ENCODE data around the gene LRRC4C.

Gene LRRC4C

DNA sequence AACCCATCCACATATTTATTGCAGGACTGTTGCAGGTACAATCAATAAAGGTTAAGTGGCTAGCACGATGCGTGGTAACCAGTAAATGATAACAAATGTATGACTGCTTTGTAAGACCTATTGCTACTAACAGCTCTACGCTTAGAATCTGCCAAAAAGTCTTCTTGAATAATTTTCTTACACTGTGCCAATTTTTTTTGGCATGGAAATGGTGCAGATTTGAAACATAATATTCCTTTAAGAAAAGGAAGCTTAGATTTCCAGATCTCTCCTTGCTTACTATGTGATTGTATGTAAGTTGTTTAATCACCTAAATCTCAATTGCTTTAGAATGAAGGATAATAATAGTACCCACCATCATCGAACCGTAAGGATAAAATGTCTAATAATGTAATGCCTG lies 192.0 kb downstream of the LRRC4C start:
- no peak for DNase-seq (ENCODE audit: low read depth in 2 of 3, low spot score in 1 of 3)

DNA sequence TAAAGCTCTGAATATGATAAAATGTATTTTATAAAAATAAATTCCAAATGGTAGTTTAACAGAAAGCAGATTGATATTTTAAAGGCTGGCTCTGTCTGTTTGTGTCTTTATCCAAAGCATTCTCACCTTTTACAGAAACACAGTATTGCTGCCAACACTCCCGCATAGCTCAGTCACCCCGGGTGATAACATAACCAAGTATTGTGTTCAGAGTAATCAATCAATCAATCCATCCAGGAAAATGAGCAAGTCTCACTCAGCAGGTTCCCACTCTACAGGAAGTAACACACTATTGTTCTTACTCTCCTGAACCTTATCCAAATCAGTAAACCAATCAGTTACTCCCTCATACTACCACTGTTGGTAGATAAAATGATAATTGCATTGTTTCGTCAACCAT lies 203.4 kb downstream of the LRRC4C start:
- DNase-seq (ENCODE audit: low read depth in 2 of 3, low spot score in 1 of 3): no peak

GRCh38 chr11:41254966-41255365 lies 204.5 kb downstream of the LRRC4C start:
- DNase-seq (ENCODE audit: low read depth in 2 of 3, low spot score in 1 of 3): no peak

- DNase-seq (ENCODE audit: low read depth in 2 of 3, low spot score in 1 of 3): no peak
These were observed 209.0 kb downstream of the LRRC4C start for GRCh38 chr11:41250408-41250935.

- no peak for DNase-seq (ENCODE audit: low read depth in 2 of 3, low spot score in 1 of 3)
These were observed 211.8 kb downstream of the LRRC4C start for GRCh38 chr11:41247621-41248020.

DNA sequence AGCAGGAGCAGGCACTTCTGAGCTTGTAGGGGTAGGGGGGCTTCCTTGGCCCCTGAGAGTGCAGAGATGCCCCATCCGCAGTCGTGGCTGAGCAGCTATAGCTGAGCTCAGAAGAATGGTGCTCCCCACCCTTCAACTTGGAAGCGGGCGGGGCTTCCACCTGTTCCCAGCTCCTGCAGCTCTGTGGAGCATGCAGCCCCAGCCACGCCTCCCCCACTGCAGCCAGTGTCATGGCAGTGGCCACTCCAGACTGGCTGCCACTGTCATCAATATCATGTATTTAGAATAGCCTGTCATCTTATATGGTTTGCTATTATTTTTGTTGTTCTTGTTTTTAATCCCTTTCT lies 213.1 kb downstream of the LRRC4C start:
- DNase-seq (ENCODE audit: low read depth in 2 of 3, low spot score in 1 of 3): no peak

- no peak for DNase-seq (ENCODE audit: low read depth in 2 of 3, low spot score in 1 of 3)
These were observed 213.6 kb downstream of the LRRC4C start for GRCh38 chr11:41245704-41246398.

DNA sequence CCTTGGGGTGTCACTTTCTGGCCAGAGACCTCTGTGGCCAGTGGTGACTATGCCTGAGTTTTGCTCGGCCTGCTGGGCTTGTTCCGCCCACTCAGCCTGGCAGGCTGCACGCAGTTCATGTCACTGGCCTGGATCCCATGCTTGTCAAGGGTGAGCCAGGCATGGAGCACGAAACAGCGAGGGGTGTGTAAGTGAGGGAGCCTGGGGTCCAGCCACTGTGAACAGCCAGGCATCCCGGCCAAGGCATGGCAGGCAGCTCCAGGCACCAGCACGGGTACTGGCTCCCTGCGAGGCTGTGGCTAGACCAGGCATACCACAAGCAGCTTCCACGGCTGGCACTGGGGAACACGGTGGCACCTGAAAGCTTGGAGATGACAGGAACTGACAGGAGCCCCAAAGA lies 214.3 kb downstream of the LRRC4C start:
- no peak for DNase-seq (ENCODE audit: low read depth in 2 of 3, low spot score in 1 of 3)

DNA sequence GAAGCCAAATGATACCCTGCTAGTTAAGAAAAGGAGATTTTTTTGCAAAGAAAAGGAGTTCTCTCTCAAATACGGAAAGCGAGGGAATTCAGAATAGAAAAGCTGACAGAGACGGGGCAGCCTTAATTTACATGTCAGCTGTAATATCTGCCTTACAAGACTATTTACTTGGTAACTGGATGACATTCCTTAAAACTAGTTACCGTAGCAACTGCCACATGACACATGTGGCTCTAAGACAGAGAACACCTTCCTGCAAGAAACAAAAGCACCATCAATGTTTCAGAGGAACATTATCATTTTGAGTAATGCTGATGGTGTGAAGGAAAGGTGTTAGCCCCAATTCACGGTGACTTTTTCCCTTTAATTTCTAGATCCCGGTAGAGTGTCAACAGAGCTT lies 222.1 kb downstream of the LRRC4C start:
- DNase-seq (ENCODE audit: low read depth in 2 of 3, low spot score in 1 of 3): no peak

DNA sequence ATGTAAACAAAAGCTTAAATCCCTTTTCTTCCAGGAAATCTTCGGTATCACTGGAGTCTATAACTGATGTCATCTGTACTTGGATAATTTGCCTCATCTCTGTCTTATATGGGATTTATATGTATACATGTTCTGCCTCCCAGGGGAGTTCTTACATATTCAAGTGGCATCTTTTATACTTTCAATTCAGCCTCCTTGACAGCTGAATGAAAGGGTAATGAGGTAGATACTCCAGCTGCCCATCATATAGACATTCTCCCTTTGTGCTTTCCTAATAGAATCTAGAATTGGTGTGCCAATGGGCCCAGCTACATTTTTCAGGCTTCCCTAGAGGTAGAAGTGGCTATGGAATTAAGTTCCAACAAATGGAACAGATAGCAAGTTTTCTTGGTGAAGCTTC lies 223.8 kb downstream of the LRRC4C start:
- DNase-seq (ENCODE audit: low read depth in 2 of 3, low spot score in 1 of 3): no peak

- no peak for DNase-seq (ENCODE audit: low read depth in 2 of 3, low spot score in 1 of 3)
These were observed 233.4 kb downstream of the LRRC4C start for GRCh38 chr11:41225856-41226633.

GRCh38 chr11:41222236-41222635 lies 237.2 kb downstream of the LRRC4C start:
- no peak for DNase-seq (ENCODE audit: low read depth in 2 of 3, low spot score in 1 of 3)

DNA sequence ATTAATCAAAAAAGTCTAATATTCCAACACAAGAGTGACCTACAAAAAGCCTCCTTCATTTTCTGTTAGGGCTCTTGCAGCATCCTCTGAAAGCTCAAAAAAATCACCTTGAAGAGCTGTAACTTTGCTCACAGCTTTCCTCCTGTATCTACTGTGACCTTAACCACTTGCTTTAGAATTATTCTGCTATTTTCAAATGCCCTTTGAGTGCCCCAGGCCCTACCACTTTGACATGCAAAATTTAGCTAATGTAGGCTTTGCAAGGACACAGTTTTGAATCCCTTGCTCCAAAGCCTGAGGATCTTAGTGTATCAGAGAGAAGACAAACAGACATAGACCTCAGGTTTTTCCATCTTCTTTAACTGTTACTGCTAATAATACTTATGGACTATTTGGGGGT lies 253.1 kb downstream of the LRRC4C start:
- no peak for DNase-seq (ENCODE audit: low read depth in 2 of 3, low spot score in 1 of 3)

GRCh38 chr11:41201156-41201555 lies 258.3 kb downstream of the LRRC4C start:
- DNase-seq (ENCODE audit: low read depth in 2 of 3, low spot score in 1 of 3): peak in 1 of 3 donors; percentile 0

DNA sequence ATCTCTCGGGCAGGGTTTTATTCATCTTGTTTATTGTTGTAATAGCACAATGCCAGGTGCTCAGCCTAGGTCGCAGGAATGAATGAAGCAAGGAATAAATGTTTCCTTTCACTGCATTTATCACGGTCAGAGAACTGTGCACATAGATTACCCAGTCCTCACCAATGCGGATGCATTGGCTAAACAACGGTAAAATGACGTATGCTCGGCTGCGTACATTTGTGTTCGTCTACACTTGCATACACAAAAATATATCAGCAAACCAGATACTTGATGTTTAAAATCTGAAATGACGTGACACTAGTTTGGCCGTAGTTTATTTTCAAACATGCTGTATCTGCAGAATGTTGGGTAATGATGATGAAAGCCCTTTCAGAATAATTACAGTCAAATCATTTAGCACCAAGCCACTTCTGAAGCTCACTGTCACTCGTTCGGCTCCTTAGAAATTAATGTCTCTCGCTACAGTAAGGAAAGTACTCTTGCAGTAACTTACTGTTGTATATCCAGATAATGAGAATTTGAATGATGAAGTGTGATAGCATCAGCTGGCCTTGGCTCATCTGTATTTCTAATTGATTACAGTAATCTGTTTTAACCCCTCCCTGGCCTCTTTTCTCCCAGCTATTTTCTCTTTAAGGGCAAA lies 268.9 kb downstream of the LRRC4C start:
- no peak for DNase-seq (ENCODE audit: low read depth in 2 of 3, low spot score in 1 of 3)

DNA sequence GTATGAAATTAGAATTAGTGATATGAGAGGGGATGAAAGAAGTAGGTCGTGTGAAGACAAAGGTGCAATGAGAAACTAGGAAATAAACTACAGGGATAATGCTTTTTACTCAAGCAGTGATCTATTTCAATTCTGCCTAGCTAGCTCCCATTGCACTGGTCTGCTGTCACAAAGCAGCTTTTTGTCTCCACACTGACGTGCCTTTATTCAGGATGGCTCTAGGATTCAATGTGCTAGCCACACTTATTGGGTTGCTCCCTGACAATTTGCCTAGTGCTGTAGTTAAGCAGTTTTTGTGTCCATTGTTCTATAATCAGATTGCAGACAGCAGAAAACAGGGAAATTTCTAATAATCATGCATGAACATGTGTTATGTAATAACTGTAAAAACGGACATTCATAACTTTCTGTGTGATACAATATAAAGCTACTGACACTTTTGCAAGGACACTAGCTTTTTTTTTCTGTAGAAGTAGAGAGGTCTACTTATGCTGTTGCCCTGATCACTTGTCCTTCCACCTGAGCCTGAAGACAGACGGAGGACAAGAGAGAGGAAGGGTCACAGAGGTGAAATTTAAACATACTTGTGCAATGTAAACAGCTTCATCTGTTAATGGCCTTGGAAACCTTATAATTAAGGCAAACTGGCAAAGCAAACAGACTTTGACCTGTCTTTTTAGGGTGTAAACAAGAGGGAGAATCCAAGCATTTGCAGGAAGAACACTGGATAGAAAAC lies 269.6 kb downstream of the LRRC4C start:
- DNase-seq (ENCODE audit: low read depth in 2 of 3, low spot score in 1 of 3): no peak

- DNase-seq (ENCODE audit: low read depth in 2 of 3, low spot score in 1 of 3): no peak
These were observed 281.7 kb downstream of the LRRC4C start for GRCh38 chr11:41177791-41178190.

- no peak for DNase-seq (ENCODE audit: low read depth in 2 of 3, low spot score in 1 of 3)
These were observed 284.0 kb downstream of the LRRC4C start for GRCh38 chr11:41175304-41175972.

DNA sequence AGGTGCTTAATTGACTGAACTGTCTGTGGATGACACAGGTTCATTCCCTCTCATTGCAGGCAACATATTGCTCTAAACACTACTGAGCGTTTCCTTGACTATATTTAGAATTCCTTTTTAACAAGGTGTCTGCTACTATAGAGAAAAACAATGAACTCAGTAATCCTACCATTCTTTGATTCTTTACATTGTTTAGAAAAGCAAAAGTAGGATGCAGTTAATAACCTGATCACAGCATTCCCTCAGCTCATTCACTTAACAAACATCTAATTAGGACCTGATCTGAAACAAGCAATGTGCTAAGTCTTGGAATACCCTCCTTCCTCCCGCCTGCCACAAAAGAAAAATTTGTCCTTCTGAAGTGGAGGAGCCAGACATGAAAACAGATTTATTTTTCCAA lies 313.1 kb downstream of the LRRC4C start:
- DNase-seq (ENCODE audit: low read depth in 2 of 3, low spot score in 1 of 3): no peak

DNA sequence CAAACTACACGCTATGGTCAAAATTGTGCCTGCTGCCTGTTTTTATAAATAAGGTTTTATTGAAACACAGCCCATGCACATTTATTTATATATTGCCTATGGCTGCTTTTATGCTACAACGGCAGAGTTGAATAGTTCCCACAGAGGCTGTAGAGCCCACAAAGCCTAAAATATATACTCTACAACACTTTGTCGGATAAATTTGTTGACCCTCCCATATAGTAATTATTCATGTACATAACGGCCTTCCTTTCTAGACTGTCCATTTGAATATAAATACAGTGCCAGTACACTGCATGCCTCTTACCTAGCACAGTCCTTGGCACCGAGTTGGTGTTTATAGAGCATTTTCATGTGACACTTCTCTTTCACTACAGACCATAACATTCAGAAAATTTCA lies 314.0 kb downstream of the LRRC4C start:
- no peak for DNase-seq (ENCODE audit: low read depth in 2 of 3, low spot score in 1 of 3)

DNA sequence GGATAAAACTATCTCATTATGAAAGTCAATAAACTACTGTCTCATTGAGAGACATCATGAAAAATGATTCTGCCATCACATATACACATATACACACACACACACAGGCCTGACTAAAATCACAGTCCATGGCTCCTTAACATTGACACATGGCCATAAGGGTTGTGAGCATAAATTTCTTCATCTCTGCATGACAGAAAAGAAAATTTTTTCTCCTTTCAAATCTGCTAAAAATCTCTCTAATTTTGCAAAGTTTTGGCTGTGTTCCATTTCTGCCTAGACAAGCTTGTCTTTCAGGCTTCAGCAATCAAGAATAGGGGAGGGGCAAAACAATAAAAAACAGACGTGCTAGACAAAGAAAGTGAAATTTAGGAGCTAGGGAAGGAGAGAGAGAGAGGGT lies 324.5 kb downstream of the LRRC4C start:
- no peak for DNase-seq (ENCODE audit: low read depth in 2 of 3, low spot score in 1 of 3)
